ENCODE results near the gene ST6GALNAC3. TPM values are rescaled to one million over a fixed set of nuclear protein-coding genes. Genes with fewer than 3 reads are reported as not detected.

Gene ST6GALNAC3
- polyA plus RNA-seq, 1 donor (not counting 4 experiments of a cell fraction or from before 2014, with no cell fraction given): 0.08 TPM

- Histone ChIP-seq H3K4me2 (ENCODE audit: control insufficient read depth, extremely low read depth, insufficient read depth, low read depth, low read length) (no peak overlapping the region), H3K79me2 (ENCODE audit: control insufficient read depth, insufficient read depth, low read length) (no peaks in the 10 kb centered on the region), H3K9ac (ENCODE audit: control insufficient read depth, extremely low read depth, insufficient read depth, low read length) (no peak overlapping the region), H3K36me3 (ENCODE audit: control insufficient read depth in 2 of 2, extremely low read depth in 1 of 2, insufficient read depth in 2 of 2, low read length in 2 of 2) (no peaks in the 10 kb centered on the region), H3K9me3 (ENCODE audit: control insufficient read depth, low read depth, low read length) (no peaks in the 10 kb centered on the region), H3K4me3 (ENCODE audit: control insufficient read depth in 2 of 3, extremely low read depth in 1 of 3, insufficient read depth in 2 of 3, low read depth in 1 of 3, low read length in 3 of 3) (no peak overlapping the region), H2AFZ (ENCODE audit: control insufficient read depth, low read length) (no peak overlapping the region), H3K27me3 (ENCODE audit: control insufficient read depth, extremely low read depth, insufficient read depth, low read length) (no peaks in the 10 kb centered on the region), H3K9me1 (ENCODE audit: control insufficient read depth, extremely low read depth, insufficient read depth, low read length) (no peaks in the 10 kb centered on the region), H3K4me1 (ENCODE audit: control insufficient read depth, extremely low read depth, insufficient read depth, low read length) (no peaks in the 10 kb centered on the region), H3K27ac (ENCODE audit: control insufficient read depth, insufficient read depth, low read length) (no peak overlapping the region), H4K20me1 (ENCODE audit: control insufficient read depth, extremely low read depth, insufficient read depth, low read length) (no peaks in the 10 kb centered on the region)
- dilution Hi-C loops (cut with MboI; ENCODE audit: extremely low pct_ligation_motif_present, low sequenced_read_pairs): no loop called here
- no peak for TF ChIP-seq EZH2 (IDR thresholded peaks at IDR 0.05; ENCODE audit: low read length)
- no peak for TF ChIP-seq CTCF (optimal IDR thresholded peaks at IDR 0.05 in 1 of 3, IDR thresholded peaks at IDR 0.05 in 1 of 3, conservative IDR thresholded peaks at IDR 0.05 in 1 of 3; ENCODE audit: extremely low read depth in 1 of 3, insufficient read depth in 2 of 3, low read length in 3 of 3)
- no peak for DNase-seq (ENCODE audit: low read depth, low spot score)
- FAIRE-seq: no peak
Observed at GRCh38 chr1:76130992-76131391, 56.4 kb downstream of the ST6GALNAC3 start.

GRCh38 chr1:76133977-76134376 lies 59.4 kb downstream of the ST6GALNAC3 start:
- no peak overlapping the region for H3K27ac ChIP-seq (ENCODE audit: control insufficient read depth, insufficient read depth, low read length)
- H4K20me1 ChIP-seq (ENCODE audit: control insufficient read depth, extremely low read depth, insufficient read depth, low read length): no peaks in the 10 kb centered on the region
- H3K27me3 ChIP-seq (ENCODE audit: control insufficient read depth, extremely low read depth, insufficient read depth, low read length): no peaks in the 10 kb centered on the region
- TF ChIP-seq EZH2 (IDR thresholded peaks at IDR 0.05; ENCODE audit: low read length) (no peak), CTCF (optimal IDR thresholded peaks at IDR 0.05 in 1 of 3, IDR thresholded peaks at IDR 0.05 in 1 of 3, conservative IDR thresholded peaks at IDR 0.05 in 1 of 3; ENCODE audit: extremely low read depth in 1 of 3, insufficient read depth in 2 of 3, low read length in 3 of 3) (no peak)
- no peak overlapping the region for H3K9ac ChIP-seq (ENCODE audit: control insufficient read depth, extremely low read depth, insufficient read depth, low read length)
- dilution Hi-C loops (cut with MboI; ENCODE audit: extremely low pct_ligation_motif_present, low sequenced_read_pairs): no loop called here
- H3K79me2 ChIP-seq (ENCODE audit: control insufficient read depth, insufficient read depth, low read length): no peaks in the 10 kb centered on the region
- H3K9me1 ChIP-seq (ENCODE audit: control insufficient read depth, extremely low read depth, insufficient read depth, low read length): no peaks in the 10 kb centered on the region
- no peaks in the 10 kb centered on the region for H3K36me3 ChIP-seq (ENCODE audit: control insufficient read depth in 2 of 2, extremely low read depth in 1 of 2, insufficient read depth in 2 of 2, low read length in 2 of 2)
- H3K4me1 ChIP-seq (ENCODE audit: control insufficient read depth, extremely low read depth, insufficient read depth, low read length): no peaks in the 10 kb centered on the region
- no peak overlapping the region for H2AFZ ChIP-seq (ENCODE audit: control insufficient read depth, low read length)
- no peak overlapping the region for H3K4me3 ChIP-seq (ENCODE audit: control insufficient read depth in 2 of 3, extremely low read depth in 1 of 3, insufficient read depth in 2 of 3, low read depth in 1 of 3, low read length in 3 of 3)
- DNase-seq (ENCODE audit: low read depth, low spot score) (no peak), FAIRE-seq (no peak)
- H3K9me3 ChIP-seq (ENCODE audit: control insufficient read depth, low read depth, low read length): no peaks in the 10 kb centered on the region
- no peak overlapping the region for H3K4me2 ChIP-seq (ENCODE audit: control insufficient read depth, extremely low read depth, insufficient read depth, low read depth, low read length)

All from keratinocyte (primary cell).